GM12801 (cell line): ENCODE results near the gene ADAMTSL1.

Experiments used
- CTCF ChIP-seq: IDR thresholded peaks from one replicate; pipeline ENCODE4 v1.5.1; 2011; ENCODE audit warnings: control low read depth; ENCODE audit not compliant: insufficient read length; ENCODE audit errors: extremely low read depth

Gene ADAMTSL1

GRCh38 chr9:18768951-18769622 lies 295.1 kb downstream of the ADAMTSL1 start:
- no peak for TF ChIP-seq CTCF

- no peak for TF ChIP-seq CTCF
These were observed 296.4 kb downstream of the ADAMTSL1 start for GRCh38 chr9:18770131-18770908.

- no peak for TF ChIP-seq CTCF
These were observed 297.1 kb downstream of the ADAMTSL1 start for GRCh38 chr9:18771011-18771410.

- TF ChIP-seq CTCF = no peak
These were observed 297.8 kb downstream of the ADAMTSL1 start for GRCh38 chr9:18771763-18772162.

DNA sequence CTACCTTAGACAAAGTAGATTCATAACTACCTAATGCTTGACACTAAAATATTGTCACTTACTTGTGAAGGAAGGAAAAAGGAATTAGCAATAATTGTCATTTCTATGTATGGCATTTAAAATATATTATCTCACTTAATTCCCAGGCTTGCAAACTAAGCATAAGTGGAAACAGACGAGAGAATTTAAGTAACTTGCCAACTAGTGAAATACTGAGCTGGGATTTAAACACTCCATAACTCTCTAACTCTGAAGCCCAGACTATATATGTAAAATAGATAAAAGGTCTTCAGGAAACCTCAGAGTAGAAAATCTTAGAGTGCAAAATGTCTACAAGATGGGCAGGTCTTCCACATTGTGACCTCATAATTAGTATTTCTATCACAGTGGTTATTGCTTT lies 301.3 kb downstream of the ADAMTSL1 start:
- TF ChIP-seq CTCF = no peak

DNA sequence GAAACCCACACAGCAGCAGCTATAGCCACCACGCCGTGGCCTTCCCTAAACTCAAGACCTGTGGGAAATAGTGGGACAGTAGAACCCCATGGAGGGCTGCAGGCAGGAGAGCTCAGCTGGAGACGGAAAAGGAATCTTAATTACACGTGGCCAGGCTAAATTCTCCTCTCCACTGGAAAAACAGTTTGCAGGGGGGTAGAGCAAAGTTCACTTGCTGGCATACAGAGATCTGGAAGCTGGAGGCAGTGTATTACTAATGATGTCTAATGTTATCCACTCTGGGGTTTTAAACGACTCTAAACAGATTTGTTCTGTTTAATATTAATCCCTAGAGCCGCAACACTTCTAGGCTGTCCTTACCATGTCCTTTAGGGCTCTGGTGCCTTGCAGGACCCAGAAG lies 302.0 kb downstream of the ADAMTSL1 start:
- TF ChIP-seq CTCF = no peak

DNA sequence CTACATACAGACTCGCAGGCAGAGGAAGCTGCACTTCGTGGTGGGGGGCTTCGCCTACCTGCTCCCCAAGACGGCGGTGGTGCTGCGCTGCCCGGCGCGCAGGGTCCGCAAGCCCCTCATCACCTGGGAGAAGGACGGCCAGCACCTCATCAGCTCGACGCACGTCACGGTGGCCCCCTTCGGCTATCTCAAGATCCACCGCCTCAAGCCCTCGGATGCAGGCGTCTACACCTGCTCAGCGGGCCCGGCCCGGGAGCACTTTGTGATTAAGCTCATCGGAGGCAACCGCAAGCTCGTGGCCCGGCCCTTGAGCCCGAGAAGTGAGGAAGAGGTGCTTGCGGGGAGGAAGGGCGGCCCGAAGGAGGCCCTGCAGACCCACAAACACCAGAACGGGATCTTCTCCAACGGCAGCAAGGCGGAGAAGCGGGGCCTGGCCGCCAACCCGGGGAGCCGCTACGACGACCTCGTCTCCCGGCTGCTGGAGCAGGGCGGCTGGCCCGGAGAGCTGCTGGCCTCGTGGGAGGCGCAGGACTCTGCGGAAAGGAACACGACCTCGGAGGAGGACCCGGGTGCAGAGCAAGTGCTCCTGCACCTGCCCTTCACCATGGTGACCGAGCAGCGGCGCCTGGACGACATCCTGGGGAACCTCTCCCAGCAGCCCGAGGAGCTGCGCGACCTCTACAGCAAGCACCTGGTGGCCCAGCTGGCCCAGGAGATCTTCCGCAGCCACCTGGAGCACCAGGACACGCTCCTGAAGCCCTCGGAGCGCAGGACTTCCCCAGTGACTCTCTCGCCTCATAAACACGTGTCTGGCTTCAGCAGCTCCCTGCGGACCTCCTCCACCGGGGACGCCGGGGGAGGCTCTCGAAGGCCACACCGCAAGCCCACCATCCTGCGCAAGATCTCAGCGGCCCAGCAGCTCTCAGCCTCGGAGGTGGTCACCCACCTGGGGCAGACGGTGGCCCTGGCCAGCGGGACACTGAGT lies 303.2 kb downstream of the ADAMTSL1 start:
- TF ChIP-seq CTCF = no peak
